MM.1S (cell line): Measurements from ENCODE around the gene VPS8.
"Not testable (repeated sequence)": the region's sequence is repeated elsewhere in the genome, so short reads cannot be mapped to it uniquely, and the experiment has no call there.

ENCODE experiments used
- DNase-seq: peaks from one replicate; pipeline ENCODE4 v3.0.0-alpha.2; 2015
- H2AFZ ChIP-seq: fragments of 300-600 bp; sonication (generic); 2 replicates; pipeline ENCODE4 v1.6.0; 2016; ENCODE audit warnings: antibody characterized with exemption, low read length
- H3F3A ChIP-seq: fragments of 300-600 bp; sonication (generic); 2 replicates; pipeline ENCODE4 v1.6.1; 2016; ENCODE audit warnings: mild to moderate bottlenecking, antibody characterized with exemption, low read length, moderate library complexity, mixed read lengths; ENCODE audit not compliant: insufficient read depth
- H3K27ac ChIP-seq: fragments of 300-600 bp; sonication (generic); 2 replicates; pipeline ENCODE4 v1.5.1; 2016; ENCODE audit warnings: mild to moderate bottlenecking, low read length
- H3K27me3 ChIP-seq: fragments of 300-600 bp; sonication (generic); replicated peaks from 2 replicates; pipeline ENCODE4 v1.6.0; 2016; ENCODE audit warnings: low read length; ENCODE audit not compliant: insufficient read depth
- H3K36me3 ChIP-seq: fragments of 300-600 bp; sonication (generic); replicated peaks from 2 replicates; pipeline ENCODE4 v1.6.1; 2016; ENCODE audit warnings: mild to moderate bottlenecking, low read length, mixed read lengths; ENCODE audit not compliant: insufficient read depth
- H3K4me1 ChIP-seq: fragments of 300-600 bp; sonication (generic); 2 replicates; pipeline ENCODE4 v1.6.1; 2016; ENCODE audit warnings: low read length, mixed read lengths
- H3K4me2 ChIP-seq: fragments of 300-600 bp; sonication (generic); 2 replicates; pipeline ENCODE4 v1.6.0; 2016; ENCODE audit warnings: low read depth, low read length
- H3K4me3 ChIP-seq: fragments of 300-600 bp; sonication (generic); 2 replicates; pipeline ENCODE4 v1.5.1; 2016; ENCODE audit warnings: low read length, mixed read lengths
- H3K79me2 ChIP-seq: fragments of 300-600 bp; sonication (generic); 2 replicates; pipeline ENCODE4 v1.6.1; 2016; ENCODE audit warnings: mixed run types, low read length, mixed read lengths
- H3K9ac ChIP-seq: fragments of 300-600 bp; sonication (generic); 2 replicates; pipeline ENCODE4 v1.6.1; 2016; ENCODE audit warnings: low read length, mixed read lengths
- H3K9me2 ChIP-seq: fragments of 300-600 bp; sonication (generic); replicated peaks from 2 replicates; pipeline ENCODE4 v1.6.1; 2016; ENCODE audit warnings: mild to moderate bottlenecking, low read length, mixed read lengths; ENCODE audit not compliant: insufficient read depth
- H3K9me3 ChIP-seq: fragments of 300-600 bp; sonication (generic); replicated peaks from 2 replicates; pipeline ENCODE4 v1.6.1; 2016; ENCODE audit warnings: mild to moderate bottlenecking, low read length, mixed read lengths; ENCODE audit not compliant: insufficient read depth
- H4K20me1 ChIP-seq: fragments of 300-600 bp; sonication (generic); 2 replicates; pipeline ENCODE4 v1.6.1; 2016; ENCODE audit warnings: mild to moderate bottlenecking, low read length, moderate library complexity, mixed read lengths; ENCODE audit not compliant: insufficient read depth
- CTCF ChIP-seq: fragments of 300-600 bp; sonication (generic); IDR thresholded peaks from 2 replicates; pipeline ENCODE4 v1.5.1; 2016; ENCODE audit warnings: antibody characterized with exemption, low read length, mixed read lengths
- EZH2 ChIP-seq: fragments of 300-600 bp; sonication (generic); optimal IDR thresholded peaks from 2 replicates; pipeline ENCODE3; 2017; ENCODE audit warnings: low read depth, mild to moderate bottlenecking, antibody characterized with exemption, low read length, mixed read lengths
- EZH2phosphoT487 ChIP-seq: fragments of 300-600 bp; sonication (generic); IDR thresholded peaks from 2 replicates; pipeline ENCODE4 v1.6.1; 2018; ENCODE audit warnings: antibody characterized with exemption, low read length

Gene VPS8

GRCh38 chr3:184896336-184896735 lies 84.4 kb downstream of the VPS8 start:
- Histone ChIP-seq H3K79me2 (no peaks in the 10 kb centered on the region), H3F3A (no peaks in the 10 kb centered on the region), H3K4me1 (no peaks in the 10 kb centered on the region), H3K9ac (no peak overlapping the region), H3K27me3 (no peaks in the 10 kb centered on the region), H4K20me1 (no peaks in the 10 kb centered on the region), H3K36me3 (no peaks in the 10 kb centered on the region), H3K9me3 (no peaks in the 10 kb centered on the region), H3K4me3 (no peak overlapping the region), H3K27ac (no peak overlapping the region), H3K4me2 (no peak overlapping the region), H2AFZ (no peak overlapping the region), H3K9me2 (no peaks in the 10 kb centered on the region)
- no peak for TF ChIP-seq CTCF
- TF ChIP-seq EZH2: no peak
- TF ChIP-seq EZH2phosphoT487: no peak
- DNase-seq: no peak

GRCh38 chr3:184899953-184900595 lies 88.1 kb downstream of the VPS8 start:
- H3K79me2 ChIP-seq: no peaks in the 10 kb centered on the region
- H3K9me3 ChIP-seq: no peaks in the 10 kb centered on the region
- H3K4me2 ChIP-seq: no peak overlapping the region
- no peaks in the 10 kb centered on the region for H3K9me2 ChIP-seq
- no peaks in the 10 kb centered on the region for H3F3A ChIP-seq
- H3K4me3 ChIP-seq: no peak overlapping the region
- no peak for TF ChIP-seq EZH2
- TF ChIP-seq EZH2phosphoT487: no peak
- no peak for TF ChIP-seq CTCF
- H3K36me3 ChIP-seq: no peaks in the 10 kb centered on the region
- no peak overlapping the region for H3K27ac ChIP-seq
- no peak overlapping the region for H2AFZ ChIP-seq
- H3K9ac ChIP-seq: no peak overlapping the region
- no peak for DNase-seq
- no peaks in the 10 kb centered on the region for H4K20me1 ChIP-seq
- no peaks in the 10 kb centered on the region for H3K4me1 ChIP-seq
- no peaks in the 10 kb centered on the region for H3K27me3 ChIP-seq

GRCh38 chr3:184907031-184907430 lies 95.1 kb downstream of the VPS8 start:
- H3K36me3 ChIP-seq, H3K27me3 ChIP-seq, H4K20me1 ChIP-seq, H3K79me2 ChIP-seq, H3K4me3 ChIP-seq, H3K4me1 ChIP-seq, H3F3A ChIP-seq, H3K9ac ChIP-seq, H3K4me2 ChIP-seq, DNase-seq, H3K27ac ChIP-seq, H3K9me2 ChIP-seq, H2AFZ ChIP-seq, H3K9me3 ChIP-seq: not testable (repeated sequence)
